Stimulated activated naive CD8-positive, alpha-beta T cell treated with anti-CD3 and anti-CD28 coated beads, Interleukin-15, amount 100 ng/mL, for 72 hours (primary cell): ENCODE data around the gene GPX5.
"Not testable (repeated sequence)": the region's sequence is repeated elsewhere in the genome, so short reads cannot be mapped to it uniquely, and the experiment has no call there.

Source experiments
- ATAC-seq: fragments of 150-1000 bp; cut with Tn5 transposase; 2 replicates; pipeline ENCODE4 v1.10.0; 2021; ENCODE audit warnings: mild to moderate bottlenecking, moderate library complexity
- DNase-seq, 2 donors: peaks; one replicate each; pipeline ENCODE4 v3.0.0; 2021 to 2022
- H3K27ac Mint-ChIP-seq, 2 donors: one replicate each; pipeline ENCODE4 v1.8.0; 2022; ENCODE audit warnings: mild to moderate bottlenecking in 2 of 2, mixed read lengths in 2 of 2, moderate library complexity in 2 of 2
- H3K27me3 Mint-ChIP-seq: one replicate; pipeline ENCODE4 v1.8.0; 2022; ENCODE audit warnings: mixed read lengths
- H3K4me1 Mint-ChIP-seq: one replicate; pipeline ENCODE4 v1.8.0; 2022; ENCODE audit warnings: mild to moderate bottlenecking, mixed read lengths
- H3K4me3 Mint-ChIP-seq, 2 donors: one replicate each; pipeline ENCODE4 v1.8.0; 2022; ENCODE audit warnings: mild to moderate bottlenecking in 2 of 2, mixed read lengths in 2 of 2, moderate library complexity in 1 of 2
- H3K9me3 Mint-ChIP-seq, 2 donors: one replicate each; pipeline ENCODE4 v1.8.0; 2022; ENCODE audit warnings: mixed read lengths in 2 of 2

The GPX5 gene

GRCh38 chr6:28537509-28538140 is 11.9 kb downstream of the GPX5 start:
- Mint-ChIP-seq H3K27me3 (peaks cover 57% of the 10 kb centered on the region), H3K9me3 (peaks cover 5 to 7% of the 10 kb centered on the region in 2 donors), H3K4me1 (peaks cover 30% of the 10 kb centered on the region), H3K27ac (peak overlapping the region in 1 of 2 donors; percentile 93), H3K4me3 (peak overlapping the region; percentile 59 to 74)
- DNase-seq = peak; percentile 20 to 57
- peak; percentile 86 for ATAC-seq

DNA sequence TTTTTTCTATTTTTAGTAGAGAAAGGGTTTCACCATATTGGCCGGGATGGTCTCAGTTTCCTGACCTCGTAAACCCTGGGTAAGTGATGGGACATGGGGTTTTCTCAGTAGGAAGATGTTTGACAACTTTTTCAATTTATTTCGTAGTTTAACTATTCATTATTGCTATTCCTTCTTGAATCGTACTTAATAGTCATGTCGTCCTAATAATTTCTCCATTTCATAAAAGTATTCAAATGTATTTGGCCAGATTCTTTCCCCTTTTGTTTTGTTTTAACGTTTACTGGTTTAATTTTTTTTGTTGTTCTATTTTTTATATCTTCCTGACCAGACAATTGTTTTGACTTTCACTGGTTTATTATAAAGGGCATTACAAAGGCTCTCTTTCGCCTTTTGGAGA is 16.3 kb downstream of the GPX5 start:
- no peak for ATAC-seq
- H3K4me3 Mint-ChIP-seq = peak overlapping the region; percentile 80 to 91

GRCh38 chr6:28542440-28543296 is 17.0 kb downstream of the GPX5 start:
- Mint-ChIP-seq H3K4me3 (peak overlapping the region; percentile 80 to 91), H3K27ac (peak overlapping the region; percentile 91 to 97), H3K4me1 (peaks cover 38% of the 10 kb centered on the region), H3K9me3 (peaks cover 5 to 7% of the 10 kb centered on the region in 2 donors), H3K27me3 (peaks cover 69% of the 10 kb centered on the region)
- DNase-seq (peak; percentile 71 to 75), ATAC-seq (peak; percentile 81)

More for the DNA sequence above, 16.3 kb downstream of the GPX5 start:
- peaks cover 65% of the 10 kb centered on the region for H3K27me3 Mint-ChIP-seq
- peak overlapping the region in 1 of 2 donors; percentile 97 for H3K27ac Mint-ChIP-seq
- peaks cover 44% of the 10 kb centered on the region for H3K4me1 Mint-ChIP-seq
- H3K9me3 Mint-ChIP-seq = peaks cover 5 to 7% of the 10 kb centered on the region in 2 donors
- DNase-seq = no peak

GRCh38 chr6:28543651-28544610 is 18.2 kb downstream of the GPX5 start:
- peaks cover 66% of the 10 kb centered on the region for H3K27me3 Mint-ChIP-seq
- peak; percentile 61 for ATAC-seq
- H3K9me3 Mint-ChIP-seq = peaks cover 5 to 7% of the 10 kb centered on the region in 2 donors
- H3K27ac Mint-ChIP-seq = peak overlapping the region; percentile 44 to 97
- H3K4me1 Mint-ChIP-seq = peaks cover 25% of the 10 kb centered on the region
- H3K4me3 Mint-ChIP-seq = peak overlapping the region; percentile 86 to 91
- DNase-seq = peak; percentile 37 to 40

DNA sequence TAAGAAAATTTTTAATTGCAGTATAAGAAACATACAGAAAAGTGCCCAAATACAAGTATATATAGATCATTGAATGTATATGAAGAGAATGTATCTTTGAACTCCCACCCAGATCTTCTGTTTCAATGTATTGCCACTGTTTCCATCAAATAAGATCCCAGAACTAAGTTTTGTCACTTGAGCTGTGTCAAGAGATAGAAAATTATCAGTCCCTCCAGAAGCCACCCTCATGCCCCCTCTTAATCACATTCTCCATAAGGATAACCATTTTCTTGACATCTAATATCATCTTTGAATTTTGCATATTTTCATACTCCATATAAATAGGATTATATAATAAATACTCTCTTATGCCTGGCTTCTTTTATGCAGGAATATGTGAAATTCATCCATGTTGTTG is 20.3 kb downstream of the GPX5 start:
- Mint-ChIP-seq H3K4me3 (no peak overlapping the region), H3K27ac (no peak overlapping the region), H3K4me1 (peaks cover 25% of the 10 kb centered on the region), H3K9me3 (peaks cover 0 to 7% of the 10 kb centered on the region in 2 donors), H3K27me3 (peaks cover 68% of the 10 kb centered on the region)
- ATAC-seq (no peak), DNase-seq (no peak)

DNA sequence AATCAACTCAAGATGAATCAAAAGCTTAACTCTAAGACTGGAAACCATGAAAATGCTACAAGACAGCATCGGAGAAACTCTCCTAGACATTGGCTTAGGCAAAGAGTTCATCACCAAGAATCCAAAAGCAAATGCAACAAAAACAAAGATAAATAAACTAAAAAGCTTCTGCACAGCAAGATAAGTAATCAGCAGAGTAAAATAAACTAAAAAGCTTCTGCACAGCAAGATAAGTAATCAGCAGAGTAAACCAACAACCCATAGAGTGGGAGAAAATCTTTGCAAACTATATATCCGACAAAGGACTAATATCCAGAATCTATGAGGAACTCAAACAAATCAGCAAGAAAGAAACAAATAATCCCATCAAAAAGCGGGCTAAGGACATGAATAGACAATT is 21.3 kb downstream of the GPX5 start:
- not testable (repeated sequence) for ATAC-seq, H3K9me3 Mint-ChIP-seq, H3K27ac Mint-ChIP-seq, DNase-seq, H3K4me3 Mint-ChIP-seq
- H3K27me3 Mint-ChIP-seq = peaks cover 65% of the 10 kb centered on the region
- peaks cover 24% of the 10 kb centered on the region for H3K4me1 Mint-ChIP-seq

- no peaks in the 10 kb centered on the region for H3K9me3 Mint-ChIP-seq
- no peak for ATAC-seq
- peaks cover 6% of the 10 kb centered on the region for H3K4me1 Mint-ChIP-seq
- H3K4me3 Mint-ChIP-seq = no peak overlapping the region
- no peak overlapping the region for H3K27ac Mint-ChIP-seq
- peaks cover 78% of the 10 kb centered on the region for H3K27me3 Mint-ChIP-seq
- no peak for DNase-seq
Measured at GRCh38 chr6:28551891-28552666, 26.4 kb downstream of the GPX5 start.

DNA sequence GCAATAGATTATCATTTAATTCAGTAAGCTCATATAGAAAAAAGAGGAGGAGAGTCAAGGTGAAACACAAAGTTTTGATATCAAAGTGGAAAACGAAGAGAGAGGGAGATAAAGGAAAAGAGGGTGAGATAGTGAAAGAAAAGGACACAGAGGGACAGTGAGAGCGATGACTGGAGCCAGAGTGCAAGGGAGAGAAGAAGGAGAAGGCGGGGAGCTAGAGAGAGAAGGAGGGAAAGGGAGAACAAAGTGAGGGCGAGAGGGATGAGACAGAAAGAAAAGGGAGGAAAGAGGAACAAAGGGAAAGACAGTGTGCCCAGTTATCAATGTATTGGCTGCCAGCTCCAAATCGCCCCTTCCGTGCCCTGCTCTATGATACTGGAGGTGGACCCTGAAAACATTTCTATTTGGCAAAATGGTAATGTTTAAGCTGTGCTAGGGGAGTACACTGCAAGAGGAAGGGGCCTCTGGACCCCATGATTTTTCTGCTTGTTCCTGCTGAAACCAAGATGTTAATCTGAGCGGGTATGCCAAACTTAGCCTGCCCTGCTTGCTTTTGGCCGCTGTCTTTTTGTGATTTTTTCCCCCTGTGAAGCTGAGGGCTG is 27.8 kb downstream of the GPX5 start:
- Mint-ChIP-seq H3K4me3 (no peak overlapping the region), H3K9me3 (no peaks in the 10 kb centered on the region), H3K27ac (no peak overlapping the region), H3K27me3 (peaks cover 70% of the 10 kb centered on the region), H3K4me1 (peaks cover 6% of the 10 kb centered on the region)
- no peak for DNase-seq
- no peak for ATAC-seq

- ATAC-seq = no peak
Measured at GRCh38 chr6:28553986-28554881, 28.6 kb downstream of the GPX5 start.

GRCh38 chr6:28555136-28555535 is 29.5 kb downstream of the GPX5 start:
- ATAC-seq (no peak), DNase-seq (no peak)
- no peaks in the 10 kb centered on the region for H3K9me3 Mint-ChIP-seq
- peaks cover 6% of the 10 kb centered on the region for H3K4me1 Mint-ChIP-seq
- no peak overlapping the region for H3K27ac Mint-ChIP-seq
- peaks cover 59% of the 10 kb centered on the region for H3K27me3 Mint-ChIP-seq
- no peak overlapping the region for H3K4me3 Mint-ChIP-seq

More at GRCh38 chr6:28553986-28554881, 28.6 kb downstream of the GPX5 start:
- peaks cover 62% of the 10 kb centered on the region for H3K27me3 Mint-ChIP-seq
- H3K27ac Mint-ChIP-seq = no peak overlapping the region
- H3K9me3 Mint-ChIP-seq = no peaks in the 10 kb centered on the region
- DNase-seq = no peak
- peak overlapping the region; percentile 6 to 36 for H3K4me3 Mint-ChIP-seq
- peaks cover 6% of the 10 kb centered on the region for H3K4me1 Mint-ChIP-seq

- peaks cover 6% of the 10 kb centered on the region for H3K4me1 Mint-ChIP-seq
- no peaks in the 10 kb centered on the region for H3K9me3 Mint-ChIP-seq
- peaks cover 50% of the 10 kb centered on the region for H3K27me3 Mint-ChIP-seq
- H3K4me3 Mint-ChIP-seq = no peak overlapping the region
- ATAC-seq (no peak), DNase-seq (no peak)
- no peak overlapping the region for H3K27ac Mint-ChIP-seq
Measured at GRCh38 chr6:28558629-28559028, 32.9 kb downstream of the GPX5 start.

DNA sequence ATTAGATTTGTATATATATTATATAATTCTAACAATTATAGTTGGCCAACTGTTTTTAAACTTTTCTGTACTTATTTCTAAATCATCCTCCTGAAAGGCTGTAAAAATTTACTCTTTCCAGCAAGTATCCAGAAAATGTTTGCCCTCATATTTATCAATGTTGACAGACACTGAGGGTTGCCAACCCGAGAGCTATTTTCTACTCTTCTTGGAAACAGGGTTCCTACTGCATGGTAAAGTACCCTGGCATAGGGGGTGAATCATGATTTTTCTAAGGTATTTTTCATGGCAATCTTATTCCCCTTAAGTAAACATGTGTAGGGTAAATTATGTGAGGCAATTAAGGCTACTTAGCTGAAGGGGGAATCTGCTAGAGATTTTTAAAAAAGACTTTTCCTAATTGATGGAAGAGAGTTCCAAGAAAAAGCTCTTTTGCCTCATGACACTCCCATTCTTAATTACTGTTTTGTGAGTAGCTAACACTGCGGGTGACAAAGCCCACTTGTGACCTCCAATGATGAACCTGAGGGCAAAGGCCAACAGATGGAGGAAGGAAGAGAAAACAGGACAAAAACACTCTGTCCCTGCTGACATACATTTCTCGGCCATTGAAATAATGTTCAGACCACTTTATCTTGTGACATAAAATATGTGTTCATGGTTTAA is 37.9 kb downstream of the GPX5 start:
- Mint-ChIP-seq H3K27me3 (peaks cover 55% of the 10 kb centered on the region), H3K27ac (no peak overlapping the region), H3K9me3 (no peaks in the 10 kb centered on the region), H3K4me3 (no peak overlapping the region), H3K4me1 (no peaks in the 10 kb centered on the region)
- ATAC-seq = no peak
- DNase-seq = no peak
